Measurements from ENCODE around the gene DDX54. TPM values are rescaled to one million over a fixed set of nuclear protein-coding genes. Genes with fewer than 3 reads are reported as not detected.

DDX54 gene
- total RNA-seq, 4 donors from 2014 or later = 29.1 to 59.6 (median 52.7) TPM

GRCh38 chr12:113109872-113110599, 75.2 kb downstream of the DDX54 start:
- 65% methylated on average over 7 of the region's 7 CpGs for WGBS
- Histone ChIP-seq H3K36me3 (no peaks in the 10 kb centered on the region), H3K4me3 (no peak overlapping the region), H3K9me3 (no peaks in the 10 kb centered on the region), H3K4me1 (no peaks in the 10 kb centered on the region), H3K27ac (replicated peaks in 1 of 4) (no peak overlapping the region), H3K27me3 (peaks cover 0 to 42% (median 0%) of the 10 kb centered on the region in 4 donors)
- intact Hi-C loops (cut with DNase I) = no loop called here
- no peak for DNase-seq (ENCODE audit: extremely low spot score)
- TF ChIP-seq POLR2AphosphoS5 (IDR thresholded peaks at IDR 0.05) (no peak), EP300 (IDR thresholded peaks at IDR 0.05) (no peak), POLR2A (IDR thresholded peaks at IDR 0.05; ENCODE audit: low read depth) (no peak)
- TF ChIP-seq, protein P1, sequence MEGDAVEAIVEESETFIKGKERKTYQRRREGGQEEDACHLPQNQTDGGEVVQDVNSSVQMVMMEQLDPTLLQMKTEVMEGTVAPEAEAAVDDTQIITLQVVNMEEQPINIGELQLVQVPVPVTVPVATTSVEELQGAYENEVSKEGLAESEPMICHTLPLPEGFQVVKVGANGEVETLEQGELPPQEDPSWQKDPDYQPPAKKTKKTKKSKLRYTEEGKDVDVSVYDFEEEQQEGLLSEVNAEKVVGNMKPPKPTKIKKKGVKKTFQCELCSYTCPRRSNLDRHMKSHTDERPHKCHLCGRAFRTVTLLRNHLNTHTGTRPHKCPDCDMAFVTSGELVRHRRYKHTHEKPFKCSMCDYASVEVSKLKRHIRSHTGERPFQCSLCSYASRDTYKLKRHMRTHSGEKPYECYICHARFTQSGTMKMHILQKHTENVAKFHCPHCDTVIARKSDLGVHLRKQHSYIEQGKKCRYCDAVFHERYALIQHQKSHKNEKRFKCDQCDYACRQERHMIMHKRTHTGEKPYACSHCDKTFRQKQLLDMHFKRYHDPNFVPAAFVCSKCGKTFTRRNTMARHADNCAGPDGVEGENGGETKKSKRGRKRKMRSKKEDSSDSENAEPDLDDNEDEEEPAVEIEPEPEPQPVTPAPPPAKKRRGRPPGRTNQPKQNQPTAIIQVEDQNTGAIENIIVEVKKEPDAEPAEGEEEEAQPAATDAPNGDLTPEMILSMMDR (IDR thresholded peaks at IDR 0.05) = no peak

- peaks cover 0 to 42% (median under 1%) of the 10 kb centered on the region in 4 donors for H3K27me3 ChIP-seq
- no peak overlapping the region for H3K4me3 ChIP-seq
- TF ChIP-seq POLR2AphosphoS5 (IDR thresholded peaks at IDR 0.05) = no peak
- TF ChIP-seq, protein P1 (IDR thresholded peaks at IDR 0.05) = no peak
- no peak for TF ChIP-seq EP300 (IDR thresholded peaks at IDR 0.05)
- no peak for TF ChIP-seq POLR2A (IDR thresholded peaks at IDR 0.05; ENCODE audit: low read depth)
- no peaks in the 10 kb centered on the region for H3K9me3 ChIP-seq
- intact Hi-C loops (cut with DNase I) = no loop called here
- no peak overlapping the region for H3K27ac ChIP-seq (replicated peaks in 1 of 4)
- WGBS = 70% methylated on average over 2 of the region's 5 CpGs
- DNase-seq (ENCODE audit: extremely low spot score) = no peak
- H3K4me1 ChIP-seq = no peaks in the 10 kb centered on the region
- H3K36me3 ChIP-seq = no peaks in the 10 kb centered on the region
Observed at GRCh38 chr12:113109360-113109759, 75.9 kb downstream of the DDX54 start.

GRCh38 chr12:113108308-113108707, 77.0 kb downstream of the DDX54 start:
- Histone ChIP-seq H3K36me3 (no peaks in the 10 kb centered on the region), H3K27ac (replicated peaks in 1 of 4) (no peak overlapping the region), H3K4me1 (peaks cover 4 to 7% (median 6%) of the 10 kb centered on the region in 4 donors), H3K27me3 (peaks cover 0 to 44% (median 8%) of the 10 kb centered on the region in 4 donors), H3K9me3 (no peaks in the 10 kb centered on the region), H3K4me3 (no peak overlapping the region)
- intact Hi-C loops (cut with DNase I) = no loop called here
- DNase-seq (ENCODE audit: extremely low spot score) = no peak
- TF ChIP-seq EP300 (IDR thresholded peaks at IDR 0.05) (no peak), POLR2A (IDR thresholded peaks at IDR 0.05; ENCODE audit: low read depth) (no peak), POLR2AphosphoS5 (IDR thresholded peaks at IDR 0.05) (no peak)
- TF ChIP-seq, protein P1 (IDR thresholded peaks at IDR 0.05) = no peak
- WGBS = 93% methylated on average over 4 of the region's 4 CpGs

Small RNA genes lying within 50 kb of the gene (small RNA-seq; reads per million reads assigned to genes)
- gene MIR7106 (0 reads per million in 3 donors), gene RF00019 (0 reads per million in 3 donors)

Other genes with a start within 250 kb of the DDX54 start
- gene OAS3, start 247.0 kb downstream of the DDX54 start, total RNA-seq = 1 to 10 TPM; 6.0 to 9.6 (median 9.2) TPM
- 1 to 10 TPM; 4.8 to 9.1 (median 7.4) TPM for gene OAS2, start 207.0 kb downstream of the DDX54 start, total RNA-seq
- gene DTX1, start 128.7 kb downstream of the DDX54 start, total RNA-seq = 1 to 10 TPM; 3.6 to 6.1 (median 4.9) TPM
- gene RASAL1, start 49.7 kb downstream of the DDX54 start, total RNA-seq = under 1 TPM in 1 of 4 donors, not detected in 3; 0.17 TPM
- gene CFAP73, start 35.8 kb downstream of the DDX54 start, total RNA-seq = not detected
- 10 to 100 TPM; 12.3 to 21.4 (median 16.2) TPM for gene RITA1, start 243 bp upstream of the DDX54 start, total RNA-seq
- gene TPCN1, start 36.0 kb upstream of the DDX54 start, total RNA-seq = 10 to 100 TPM; 31.1 to 54.0 (median 34.5) TPM
- gene SLC8B1, start 149.6 kb upstream of the DDX54 start, total RNA-seq = 10 to 100 TPM; 19.1 to 22.8 (median 19.8) TPM
- gene PLBD2, start 173.1 kb upstream of the DDX54 start, total RNA-seq = 10 to 100 TPM; 30.2 to 60.9 (median 33.1) TPM
- 10 to 100 TPM in 1 of 4 donors, not detected in 3; 13.6 TPM for gene SDS, start 218.4 kb upstream of the DDX54 start, total RNA-seq
- gene SDSL, start 236.9 kb upstream of the DDX54 start, total RNA-seq = 1 to 10 TPM; 2.7 to 5.6 (median 3.2) TPM